GM06990 (cell line): ENCODE measurements around the gene NOL3.

Experiments used
- DNase-seq: peaks from one replicate; pipeline ENCODE4 v3.0.0-alpha.2; 2011; ENCODE audit not compliant: insufficient read length; ENCODE audit errors: extremely low read depth
- H3K27me3 ChIP-seq: replicated peaks from 2 replicates; pipeline ENCODE4 v1.6.0; 2011; ENCODE audit warnings: low read length; ENCODE audit not compliant: control insufficient read depth, insufficient read depth
- H3K36me3 ChIP-seq: 2 replicates; pipeline ENCODE4 v1.5.1; 2011; ENCODE audit warnings: low read length; ENCODE audit not compliant: control insufficient read depth, insufficient read depth
- H3K4me3 ChIP-seq: replicated peaks from 2 replicates; pipeline ENCODE4 v1.5.1; 2011; ENCODE audit warnings: low read depth, mild to moderate bottlenecking, control low read depth, low read length
- TF ChIP-seq, protein P1 (sequence below): IDR thresholded peaks from 2 replicates; pipeline ENCODE4 v1.5.1; 2011; ENCODE audit warnings: low read length, control low read depth, mild to moderate bottlenecking, inconsistent platforms; ENCODE audit not compliant: insufficient read depth, poor library complexity, severe bottlenecking

NOL3 gene

DNA sequence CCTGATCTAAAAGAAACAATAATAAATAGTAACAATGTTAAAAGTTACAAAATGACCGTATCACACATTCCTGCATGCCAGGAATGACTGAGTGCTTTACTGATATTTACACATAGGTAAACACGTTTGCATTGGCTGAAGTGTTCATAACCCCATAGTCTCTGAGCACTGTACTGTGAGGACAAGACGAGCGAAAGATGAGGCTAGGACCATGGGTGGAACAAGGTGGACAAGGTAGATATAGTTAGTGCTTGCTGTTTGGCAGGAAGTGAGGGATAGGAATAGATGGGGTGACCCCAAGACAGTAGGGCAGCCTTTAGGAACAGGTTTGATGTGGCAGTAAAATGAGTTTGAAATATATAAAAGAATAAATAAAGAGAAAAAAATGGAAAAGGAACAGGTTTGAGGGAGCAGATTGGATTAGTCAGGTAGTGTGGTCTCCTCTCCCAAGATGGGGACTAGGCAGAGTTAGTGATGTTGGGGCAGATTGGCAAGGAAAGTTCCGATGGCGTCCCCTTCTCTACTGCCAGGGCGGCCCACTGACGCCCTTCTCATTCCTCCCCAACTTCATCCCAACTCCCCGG, 21.2 kb downstream of the NOL3 start:
- TF ChIP-seq, protein P1, sequence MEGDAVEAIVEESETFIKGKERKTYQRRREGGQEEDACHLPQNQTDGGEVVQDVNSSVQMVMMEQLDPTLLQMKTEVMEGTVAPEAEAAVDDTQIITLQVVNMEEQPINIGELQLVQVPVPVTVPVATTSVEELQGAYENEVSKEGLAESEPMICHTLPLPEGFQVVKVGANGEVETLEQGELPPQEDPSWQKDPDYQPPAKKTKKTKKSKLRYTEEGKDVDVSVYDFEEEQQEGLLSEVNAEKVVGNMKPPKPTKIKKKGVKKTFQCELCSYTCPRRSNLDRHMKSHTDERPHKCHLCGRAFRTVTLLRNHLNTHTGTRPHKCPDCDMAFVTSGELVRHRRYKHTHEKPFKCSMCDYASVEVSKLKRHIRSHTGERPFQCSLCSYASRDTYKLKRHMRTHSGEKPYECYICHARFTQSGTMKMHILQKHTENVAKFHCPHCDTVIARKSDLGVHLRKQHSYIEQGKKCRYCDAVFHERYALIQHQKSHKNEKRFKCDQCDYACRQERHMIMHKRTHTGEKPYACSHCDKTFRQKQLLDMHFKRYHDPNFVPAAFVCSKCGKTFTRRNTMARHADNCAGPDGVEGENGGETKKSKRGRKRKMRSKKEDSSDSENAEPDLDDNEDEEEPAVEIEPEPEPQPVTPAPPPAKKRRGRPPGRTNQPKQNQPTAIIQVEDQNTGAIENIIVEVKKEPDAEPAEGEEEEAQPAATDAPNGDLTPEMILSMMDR, result no peak
- no peak for DNase-seq
- H3K4me3 ChIP-seq, result peak overlapping the region; percentile 100
- no peaks in the 10 kb centered on the region for H3K27me3 ChIP-seq
- H3K36me3 ChIP-seq, result peaks cover 21% of the 10 kb centered on the region

DNA sequence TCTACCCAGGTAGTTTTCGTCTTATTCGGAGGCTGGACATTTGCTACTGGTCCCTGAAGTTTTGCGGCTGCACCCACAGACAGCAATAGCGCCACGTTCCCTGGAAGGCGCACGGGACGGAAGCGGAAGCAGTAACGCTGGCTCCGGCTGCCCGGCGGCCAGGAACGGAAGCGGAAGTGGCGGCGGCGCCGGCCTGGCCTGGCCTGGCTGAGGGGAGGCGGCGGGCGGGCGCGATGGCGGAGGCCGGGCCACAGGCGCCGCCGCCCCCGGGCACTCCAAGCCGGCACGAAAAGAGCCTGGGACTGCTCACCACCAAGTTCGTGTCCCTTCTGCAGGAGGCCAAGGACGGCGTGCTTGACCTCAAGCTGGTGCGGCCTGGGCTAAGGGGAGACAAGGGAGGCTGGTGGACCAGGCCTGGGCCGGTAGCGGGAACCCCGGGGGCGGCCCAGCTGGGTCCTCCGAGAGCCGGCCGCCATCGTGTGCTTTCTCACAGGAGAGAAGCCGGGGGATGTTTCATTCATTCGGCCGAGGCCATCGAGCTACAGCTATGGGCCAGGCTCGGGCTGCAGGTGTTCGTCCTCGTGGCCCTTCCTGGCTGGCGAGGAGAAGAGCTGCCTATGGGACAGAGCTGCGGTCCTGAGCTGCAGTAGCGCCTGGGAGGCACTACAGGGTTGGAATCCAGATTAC, 21.8 kb downstream of the NOL3 start, which contains the start of gene E2F4:
E2F4 (plus strand) TSS at position 161 of the 687 bp plus-strand sequence; CDS start at position 234, 73 bp downstream.
- Histone ChIP-seq H3K36me3 (peaks cover 26% of the 10 kb centered on the region), H3K4me3 (peak within 1 kb of the TSS; percentile 100), H3K27me3 (no peaks in the 10 kb centered on the region)
- peak; percentile 91 for DNase-seq
- TF ChIP-seq, protein P1, result no peak

DNA sequence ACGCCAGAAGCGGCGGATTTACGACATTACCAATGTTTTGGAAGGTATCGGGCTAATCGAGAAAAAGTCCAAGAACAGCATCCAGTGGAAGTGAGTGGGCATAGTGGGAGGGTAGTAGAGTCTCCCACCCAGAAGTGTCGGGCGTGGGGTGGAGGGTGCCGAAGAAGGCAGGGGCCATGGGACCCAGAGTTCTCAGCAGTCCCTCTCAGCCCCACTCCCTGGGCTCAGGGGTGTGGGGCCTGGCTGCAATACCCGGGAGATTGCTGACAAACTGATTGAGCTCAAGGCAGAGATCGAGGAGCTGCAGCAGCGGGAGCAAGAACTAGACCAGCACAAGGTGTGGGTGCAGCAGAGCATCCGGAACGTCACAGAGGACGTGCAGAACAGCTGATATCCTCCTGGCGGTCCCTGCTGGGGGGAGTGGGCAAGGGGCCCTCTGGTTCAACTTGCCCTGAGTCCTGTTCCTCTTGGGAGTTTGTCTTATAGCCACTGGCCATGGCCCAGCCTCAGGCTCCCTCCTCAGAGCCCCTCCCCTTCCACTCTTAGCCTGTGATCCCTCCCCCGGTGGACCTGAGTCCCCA, 22.5 kb downstream of the NOL3 start:
- H3K4me3 ChIP-seq, result peak overlapping the region; percentile 100
- H3K27me3 ChIP-seq, result no peaks in the 10 kb centered on the region
- DNase-seq, result no peak
- peaks cover 32% of the 10 kb centered on the region for H3K36me3 ChIP-seq
- TF ChIP-seq, protein P1, result no peak

DNA sequence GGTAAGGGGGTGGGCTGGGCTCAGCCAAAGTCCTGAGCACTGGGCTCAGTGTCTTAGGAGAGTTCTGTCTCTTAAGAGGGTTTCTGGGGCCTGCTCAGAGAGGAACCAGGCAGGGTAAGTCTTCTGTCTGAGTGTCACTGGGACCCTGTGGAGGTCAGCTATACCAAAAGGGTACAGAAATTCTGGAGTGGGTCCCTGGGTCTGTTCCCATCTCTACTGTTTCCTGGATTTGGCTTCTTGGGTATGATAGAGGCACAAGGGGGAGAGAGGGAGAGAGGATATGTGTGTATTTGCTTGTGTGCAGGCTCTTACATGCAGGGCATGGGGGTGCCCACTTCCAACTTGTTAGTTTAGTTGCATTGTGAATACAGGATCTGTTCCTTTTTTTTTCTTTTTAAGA, 23.2 kb downstream of the NOL3 start:
- H3K4me3 ChIP-seq, result peak overlapping the region; percentile 100
- H3K27me3 ChIP-seq, result no peaks in the 10 kb centered on the region
- H3K36me3 ChIP-seq, result peaks cover 38% of the 10 kb centered on the region
- DNase-seq, result no peak
- TF ChIP-seq, protein P1, result no peak

DNA sequence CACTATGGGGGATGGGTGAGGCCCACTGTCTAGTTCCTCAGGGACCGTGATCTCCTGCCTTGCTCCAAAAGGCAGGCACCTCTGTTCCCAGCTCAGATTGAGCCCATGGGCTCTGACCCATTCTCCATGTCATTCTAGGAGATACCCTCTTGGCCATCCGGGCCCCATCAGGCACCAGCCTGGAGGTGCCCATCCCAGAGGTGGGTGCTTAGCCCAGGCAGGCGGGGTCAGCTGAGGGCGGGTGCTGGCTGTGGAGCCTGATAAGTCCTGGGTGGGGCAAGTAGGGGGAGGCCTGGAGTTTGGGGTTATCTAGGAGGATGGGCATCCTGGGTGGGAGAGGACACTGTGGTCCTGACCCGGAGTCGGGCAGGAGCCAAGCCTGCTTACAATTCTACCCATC, 23.9 kb downstream of the NOL3 start:
- Histone ChIP-seq H3K4me3 (no peak overlapping the region), H3K27me3 (no peaks in the 10 kb centered on the region), H3K36me3 (peaks cover 40% of the 10 kb centered on the region)
- DNase-seq, result no peak
- TF ChIP-seq, protein P1, result no peak
